ENCODE data around the gene ZFAND3. TPM values are rescaled to one million over a fixed set of nuclear protein-coding genes. Genes with fewer than 3 reads are reported as not detected.

The ZFAND3 gene
- polyA plus RNA-seq, 1 of the 3 experiments (the other 2 are of a cell fraction) = 16.7 TPM

GRCh38 chr6:37922563-37922962 is 103.0 kb downstream of the ZFAND3 start:
- H4K20me1 ChIP-seq (ENCODE audit: insufficient read depth) = peaks cover 98% of the 10 kb centered on the region
- DNase-seq = no peak
- H3K9ac ChIP-seq = no peak overlapping the region
- peaks cover 100% of the 10 kb centered on the region for H3K79me2 ChIP-seq (ENCODE audit: insufficient read depth)
- TF ChIP-seq GABPA (IDR thresholded peaks at IDR 0.05; ENCODE audit: low read depth) = no peak
- no peak for TF ChIP-seq FOXM1 (IDR thresholded peaks at IDR 0.05; ENCODE audit: low read depth)
- TF ChIP-seq IRF3 (IDR thresholded peaks at IDR 0.05; ENCODE audit: low read depth, low read length) = no peak
- no peak for TF ChIP-seq REST (IDR thresholded peaks at IDR 0.05; ENCODE audit: low read depth, low read length)
- TF ChIP-seq ELF1 (IDR thresholded peaks at IDR 0.05) = no peak
- TF ChIP-seq RCOR1 (IDR thresholded peaks at IDR 0.05; ENCODE audit: low read length) = no peak
- no peak for TF ChIP-seq JUND (IDR thresholded peaks at IDR 0.05)
- TF ChIP-seq POLR2AphosphoS5 (IDR thresholded peaks at IDR 0.05; ENCODE audit: low read depth, low read length) = no peak
- no peak for TF ChIP-seq TCF12 (IDR thresholded peaks at IDR 0.05)
- TF ChIP-seq YY1 (IDR thresholded peaks at IDR 0.05; ENCODE audit: low read depth) = no peak
- POLR2A ChIA-PET = no interaction called here
- no peaks in the 10 kb centered on the region for H3K9me2 ChIP-seq
- no peak overlapping the region for H3K4me2 ChIP-seq
- H3F3A ChIP-seq (replicated peaks; ENCODE audit: insufficient read depth) = no peaks in the 10 kb centered on the region
- H3K4me1 ChIP-seq (ENCODE audit: control insufficient read depth in 1 of 2, insufficient read depth in 2 of 2, low read depth in 1 of 2, low read length in 1 of 2) = peaks cover 0 to 11% of the 10 kb centered on the region in 2 experiments; a peak in 2 of 4 replicates
- H2AFZ ChIP-seq (ENCODE audit: low read depth) = no peak overlapping the region
- H3K4me3 ChIP-seq (ENCODE audit: low read depth in 2 of 2, low read length in 1 of 2) = no peak overlapping the region
- peaks cover 0 to 4% of the 10 kb centered on the region in 2 experiments for H3K36me3 ChIP-seq (replicated peaks in 1 of 2; ENCODE audit: control insufficient read depth in 1 of 2, insufficient read depth in 2 of 2, low read length in 1 of 2)
- WGBS (ENCODE audit: low lambda C conversion rate) = 90% methylated on average over 1 of the region's 1 CpG
- H3K9me3 ChIP-seq = no peaks in the 10 kb centered on the region
- CTCF ChIA-PET = interaction anchor here (1.3 kb wide), 2 partner anchors 9 to 14 kb away, joined by 3 read pairs; no protein-coding TSS in a partner anchor
- H3K27ac ChIP-seq (ENCODE audit: low read depth in 2 of 2, low read length in 1 of 2) = no peak overlapping the region
- no peaks in the 10 kb centered on the region for H3K27me3 ChIP-seq (ENCODE audit: insufficient read depth)

GRCh38 chr6:37923514-37923913 is 104.0 kb downstream of the ZFAND3 start:
- H3K4me3 ChIP-seq (ENCODE audit: low read depth in 2 of 2, low read length in 1 of 2) = no peak overlapping the region
- H3K9ac ChIP-seq = no peak overlapping the region
- H3K79me2 ChIP-seq (ENCODE audit: insufficient read depth) = peaks cover 100% of the 10 kb centered on the region
- H3K4me2 ChIP-seq = no peak overlapping the region
- peaks cover 98% of the 10 kb centered on the region for H4K20me1 ChIP-seq (ENCODE audit: insufficient read depth)
- TF ChIP-seq ZBTB33 (IDR thresholded peaks at IDR 0.05; ENCODE audit: borderline replicate concordance, low read depth) = no peak
- TF ChIP-seq RAD21 (IDR thresholded peaks at IDR 0.05; ENCODE audit: low read length) = no peak
- H3K27me3 ChIP-seq (ENCODE audit: insufficient read depth) = no peaks in the 10 kb centered on the region
- H3K9me3 ChIP-seq = no peaks in the 10 kb centered on the region
- no peak for DNase-seq
- H3K36me3 ChIP-seq (replicated peaks in 1 of 2; ENCODE audit: control insufficient read depth in 1 of 2, insufficient read depth in 2 of 2, low read length in 1 of 2) = no peaks in the 10 kb centered on the region
- CTCF ChIA-PET = interaction anchor here (1.3 kb wide), 1 partner anchor 10 kb away, joined by 3 read pairs; no protein-coding TSS in a partner anchor
- POLR2A ChIA-PET = no interaction called here
- H3K4me1 ChIP-seq (ENCODE audit: control insufficient read depth in 1 of 2, insufficient read depth in 2 of 2, low read depth in 1 of 2, low read length in 1 of 2) = peaks cover 0 to 11% of the 10 kb centered on the region in 2 experiments; a peak in 2 of 4 replicates
- no peak overlapping the region for H3K27ac ChIP-seq (ENCODE audit: low read depth in 2 of 2, low read length in 1 of 2)
- no peaks in the 10 kb centered on the region for H3F3A ChIP-seq (replicated peaks; ENCODE audit: insufficient read depth)
- no peaks in the 10 kb centered on the region for H3K9me2 ChIP-seq
- H2AFZ ChIP-seq (ENCODE audit: low read depth) = no peak overlapping the region

Measured in SK-N-SH (cell line).